SH-SY5Y (cell line): Measurements from ENCODE around the gene GPR39.

Experiments
- GATA2 ChIP-seq: IDR thresholded peaks from 2 replicates; pipeline ENCODE4 v1.6.1; 2011; ENCODE audit warnings: mild to moderate bottlenecking, low read depth, low read length
- GATA3 ChIP-seq: IDR thresholded peaks from 2 replicates; pipeline ENCODE4 v1.6.1; 2011; ENCODE audit warnings: low read depth, mild to moderate bottlenecking, low read length, moderate library complexity

DNA sequence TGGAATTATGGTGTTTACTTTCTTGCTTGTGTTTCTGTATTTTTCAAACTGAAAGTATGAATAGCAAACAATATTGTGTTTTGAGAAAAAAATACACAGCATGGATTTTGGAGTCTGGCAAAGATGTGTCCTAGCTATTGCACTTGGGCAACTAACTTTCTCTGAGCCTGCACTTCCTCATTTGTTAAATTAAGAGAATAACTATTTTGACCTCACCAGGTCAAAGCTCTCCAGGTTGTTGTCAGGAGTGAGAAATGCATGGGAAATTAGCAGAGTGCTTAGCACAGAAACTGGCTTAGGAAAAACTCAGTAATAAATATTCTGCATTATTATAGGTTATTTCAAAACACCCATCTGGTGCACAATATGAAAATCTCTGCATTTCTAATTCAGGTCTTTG lies 225.2 kb downstream of the GPR39 start:
- no peak for TF ChIP-seq GATA2
- TF ChIP-seq GATA3, result no peak
